GM19452 (cell line): ENCODE results near the gene TAS2R43.
"Not testable (repeated sequence)": the region's sequence is repeated elsewhere in the genome, so short reads cannot be mapped to it uniquely, and the experiment has no call there.

Source experiments
- ATAC-seq: cut with Tn5 transposase; IDR thresholded peaks from one replicate; pipeline ENCODE4 v1.9.1; 2021; ENCODE audit not compliant: unreplicated experiment

Gene TAS2R43

GRCh38 chr12:11062194-11062593 is 29.9 kb downstream of the TAS2R43 start, which contains the start of gene TAS2R46:
Gene TAS2R46, minus strand, starts transcription at chr12:11062294. Its CDS starts 0 bp downstream, at chr12:11062294.
- not testable (repeated sequence) for ATAC-seq

DNA sequence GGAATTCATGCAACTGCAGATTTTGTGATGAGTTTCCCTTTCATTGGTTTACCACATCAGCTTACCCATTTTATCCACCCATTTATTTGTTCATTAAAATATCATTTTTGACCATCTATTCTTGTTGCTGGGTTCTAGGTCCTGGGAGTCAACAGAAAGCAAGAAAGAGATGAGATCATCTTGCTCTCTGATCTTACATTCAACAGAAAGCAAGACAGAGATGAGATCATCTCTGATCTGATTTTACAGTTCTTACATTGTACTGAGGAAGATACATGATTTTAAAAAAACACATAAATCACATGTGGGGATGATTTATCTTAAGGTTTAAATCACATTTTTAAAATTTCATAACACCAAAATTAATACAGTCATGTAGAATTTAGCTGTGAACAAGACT is 32.3 kb downstream of the TAS2R43 start:
- no peak for ATAC-seq

GRCh38 chr12:11059041-11059440 is 33.1 kb downstream of the TAS2R43 start:
- no peak for ATAC-seq

DNA sequence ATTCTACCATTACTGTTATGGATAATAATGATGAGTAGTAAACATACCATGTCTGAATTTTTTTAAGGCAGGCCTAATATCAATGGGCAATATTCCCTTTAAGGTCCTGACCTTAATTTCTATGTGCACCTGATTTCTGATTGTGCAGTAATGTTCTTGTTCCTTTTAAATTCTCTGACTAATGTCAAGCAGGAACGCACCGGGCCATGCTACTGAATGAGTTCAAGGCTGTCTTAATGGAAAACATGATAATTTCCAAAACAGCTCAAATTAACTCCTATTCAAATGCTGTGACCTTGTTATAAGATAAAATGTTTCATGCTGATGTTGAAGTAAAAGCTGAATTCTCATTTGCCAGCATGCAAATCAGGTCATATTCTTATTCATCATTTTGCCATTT is 36.8 kb downstream of the TAS2R43 start:
- no peak for ATAC-seq

GRCh38 chr12:11049806-11050531 is 42.1 kb downstream of the TAS2R43 start:
- ATAC-seq = not testable (repeated sequence)

DNA sequence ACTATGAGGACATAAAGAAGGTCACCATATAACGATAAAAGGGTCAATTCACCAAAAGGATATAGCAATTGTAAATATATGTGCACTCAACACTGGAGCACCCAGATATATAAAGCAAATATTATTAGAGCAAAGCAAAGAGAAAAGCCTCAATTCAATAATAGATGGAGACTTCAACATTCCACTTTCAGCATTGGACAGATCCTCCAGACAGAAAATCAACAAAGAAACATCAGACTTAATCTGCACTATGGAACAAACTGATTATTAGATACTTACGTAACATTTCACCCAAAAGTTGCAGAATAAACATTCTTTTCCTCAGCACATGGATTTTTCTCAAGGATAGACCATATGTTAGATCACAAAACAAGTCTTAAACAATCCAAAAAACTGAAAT is 50.7 kb downstream of the TAS2R43 start:
- not testable (repeated sequence) for ATAC-seq
